Stomach (tissue), 9 donors: ENCODE results near the gene PLPPR3. TPM values are rescaled to one million over a fixed set of nuclear protein-coding genes. Genes with fewer than 3 reads are reported as not detected.
"Not testable (repeated sequence)": the region's sequence is repeated elsewhere in the genome, so short reads cannot be mapped to it uniquely, and the experiment has no call there.

Experiments used
- DNase-seq, 2 donors: peaks; one replicate each; pipeline versions ENCODE4 v3.0.0 to v3.0.0-alpha.2; 2013 to 2019
- H3K27ac ChIP-seq, 5 donors: fragments of 200-600 bp in 4 of 5; sonication (generic) in 4 of 5; one replicate each; pipeline ENCODE4 v1.5.1; 2013 to 2019; ENCODE audit warnings: mild to moderate bottlenecking in 1 of 5, moderate library complexity in 1 of 5
- H3K27me3 ChIP-seq, 3 donors: fragments of 200-600 bp; sonication (generic); one replicate each; pipeline ENCODE4 v1.5.1; 2017 to 2019; ENCODE audit warnings: mixed run types in 1 of 3
- H3K36me3 ChIP-seq, 4 donors: fragments of 200-600 bp; sonication (generic); 1 replicate in 3 of 4; 2 replicates in 1 of 4; pipeline ENCODE4 v1.5.1; 2016 to 2019
- H3K4me1 ChIP-seq, 4 donors: fragments of 200-600 bp; sonication (generic); one replicate each; pipeline ENCODE4 v1.5.1; 2016 to 2019
- H3K4me3 ChIP-seq, 4 donors: fragments of 200-600 bp; sonication (generic) in 3 of 4; one replicate each; pipeline ENCODE4 v1.5.1; 2016 to 2019; ENCODE audit warnings: mild to moderate bottlenecking in 1 of 4
- H3K9me3 ChIP-seq, 4 donors: fragments of 200-600 bp; sonication (generic); one replicate each; pipeline ENCODE4 v1.5.1; 2016 to 2019
- EP300 ChIP-seq: sonication (generic); formaldehyde crosslinking; IDR thresholded peaks from one replicate; pipeline ENCODE4 v1.6.1; 2017; ENCODE audit warnings: antibody characterized with exemption
- POLR2A ChIP-seq, 4 donors: fragments of 450-650 bp; IDR thresholded peaks; one replicate each; pipeline ENCODE4 v1.6.1; 2016; ENCODE audit warnings: antibody characterized with exemption in 4 of 4, control low read depth in 2 of 4, mild to moderate bottlenecking in 1 of 4, moderate library complexity in 1 of 4
- POLR2AphosphoS5 ChIP-seq, 3 donors: sonication (generic); formaldehyde crosslinking; IDR thresholded peaks; one replicate each; pipeline ENCODE4 v1.6.1; 2016; ENCODE audit warnings: antibody characterized with exemption in 3 of 3
- WGBS, 5 donors: extraction: QIAGEN DNeasy Blood & Tissue Kit in 3 of 5; methylation state at CpG; one replicate each; pipeline versions ENCODE4 v1.1.5 to v1.1.7; 2013 to 2018; 5-methylcytosine and 5-hydroxymethylcytosine counted together
- intact Hi-C: fragments of 100-400 bp; cut with DNase I; formaldehyde crosslinking; loops from one replicate; pipeline ENCODE4 v1.15.1; 2023; ENCODE audit warnings: low total_unique reads
- polyA plus RNA-seq, 3 donors: library from polyadenylated mRNA; stranded (reverse); fragments of 200-250 nt; gene quantifications; one replicate each; pipeline ENCODE4 v1.2.3, GENCODE V29; 2013
- total RNA-seq, 5 donors: library from RNA; depleted of rRNA; stranded (reverse); fragments of >200 nt; gene quantifications; one replicate each; pipeline versions ENCODE4 v1.1.0 to v1.2.3, GENCODE V29; 2014 to 2016
- TF ChIP-seq, protein P1 (sequence below), 7 experiments: fragments of 450-650 bp in 4 of 7; fragments of 200-600 bp in 3 of 7; sonication (generic) in 3 of 7; IDR thresholded peaks; one replicate each; pipeline ENCODE4 v1.5.1; 2016 to 2019; ENCODE audit warnings: antibody characterized with exemption in 7 of 7, control low read depth in 2 of 7, mild to moderate bottlenecking in 1 of 7
- donor health status: healthy with polysubstance abuse.
- donor health status: Bipolar disorder and iron deficiency.
- donor health status: healthy.

The PLPPR3 gene
- total and polyA plus RNA-seq, 8 donors: 0.46 to 0.55 TPM; not detected in 6

DNA sequence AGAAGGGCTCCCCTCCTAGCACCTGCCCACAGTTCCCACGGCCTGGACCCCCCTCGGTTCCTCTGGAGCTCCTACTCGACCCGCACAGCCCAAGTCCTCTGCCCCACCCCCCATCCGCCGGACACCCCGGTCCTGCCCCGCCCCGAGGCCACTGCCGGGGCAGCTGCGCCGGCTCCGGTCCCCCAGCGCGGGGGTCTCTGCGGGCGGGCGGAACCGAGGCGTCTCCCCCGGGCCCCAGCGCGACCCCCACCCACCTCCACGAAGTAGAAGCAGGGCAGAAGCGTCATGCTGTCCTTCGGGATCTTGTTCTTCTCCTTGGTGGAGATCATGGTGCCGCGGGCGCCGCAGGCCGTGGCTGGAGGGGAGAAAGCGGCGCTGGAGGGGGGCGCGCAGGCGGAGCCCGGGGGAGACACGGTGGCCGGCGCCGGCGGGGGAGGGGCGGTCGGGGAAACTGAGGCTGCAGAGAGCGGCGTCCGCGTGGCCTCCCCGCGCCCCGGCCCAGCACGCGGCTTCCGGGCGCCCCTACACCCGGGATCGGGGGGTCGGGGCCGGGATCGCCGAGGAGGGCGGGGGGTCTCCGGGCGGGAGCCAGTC lies 427 bp downstream of the PLPPR3 start:
- Histone ChIP-seq H3K9me3 (no peaks in the 10 kb centered on the region), H3K4me1 (peaks cover 14 to 25% (median 22%) of the 10 kb centered on the region in 4 donors), H3K4me3 (peak overlapping the region; percentile 25 to 48 (median 35)), H3K36me3 (no peaks in the 10 kb centered on the region), H3K27ac (no peak overlapping the region), H3K27me3 (peaks cover 13 to 49% (median 31%) of the 10 kb centered on the region in 3 donors)
- TF ChIP-seq EP300 (no peak), POLR2A (IDR thresholded peaks at IDR 0.05) (no peak), POLR2AphosphoS5 (IDR thresholded peaks at IDR 0.05) (no peak)
- TF ChIP-seq, protein P1, sequence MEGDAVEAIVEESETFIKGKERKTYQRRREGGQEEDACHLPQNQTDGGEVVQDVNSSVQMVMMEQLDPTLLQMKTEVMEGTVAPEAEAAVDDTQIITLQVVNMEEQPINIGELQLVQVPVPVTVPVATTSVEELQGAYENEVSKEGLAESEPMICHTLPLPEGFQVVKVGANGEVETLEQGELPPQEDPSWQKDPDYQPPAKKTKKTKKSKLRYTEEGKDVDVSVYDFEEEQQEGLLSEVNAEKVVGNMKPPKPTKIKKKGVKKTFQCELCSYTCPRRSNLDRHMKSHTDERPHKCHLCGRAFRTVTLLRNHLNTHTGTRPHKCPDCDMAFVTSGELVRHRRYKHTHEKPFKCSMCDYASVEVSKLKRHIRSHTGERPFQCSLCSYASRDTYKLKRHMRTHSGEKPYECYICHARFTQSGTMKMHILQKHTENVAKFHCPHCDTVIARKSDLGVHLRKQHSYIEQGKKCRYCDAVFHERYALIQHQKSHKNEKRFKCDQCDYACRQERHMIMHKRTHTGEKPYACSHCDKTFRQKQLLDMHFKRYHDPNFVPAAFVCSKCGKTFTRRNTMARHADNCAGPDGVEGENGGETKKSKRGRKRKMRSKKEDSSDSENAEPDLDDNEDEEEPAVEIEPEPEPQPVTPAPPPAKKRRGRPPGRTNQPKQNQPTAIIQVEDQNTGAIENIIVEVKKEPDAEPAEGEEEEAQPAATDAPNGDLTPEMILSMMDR (IDR thresholded peaks at IDR 0.05): no peak
- no peak for DNase-seq
- intact Hi-C loops: no loop called here
- WGBS, 5 donors: 0 to 8% (median 2%) methylated on average over 5 to 64 of the region's 64 CpGs

DNA sequence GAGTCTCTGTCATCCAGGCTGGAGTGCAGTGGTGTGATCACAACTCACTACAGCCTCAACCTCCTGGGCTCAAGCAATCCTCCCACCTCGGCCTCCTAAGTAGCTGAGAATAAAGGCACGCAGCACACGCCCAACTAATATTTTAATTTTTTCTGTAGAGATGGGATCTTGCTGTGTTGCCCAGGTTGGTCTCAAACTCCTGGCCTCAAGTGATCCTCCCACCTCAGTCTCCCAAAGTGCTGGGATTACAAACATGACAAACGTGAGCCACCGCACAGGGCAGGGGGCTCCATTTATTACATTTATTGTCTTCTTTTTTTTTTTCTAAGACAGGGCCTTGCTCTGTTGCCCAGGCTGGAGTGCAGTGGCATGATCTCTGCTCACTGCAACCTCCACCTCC lies 1.5 kb downstream of the PLPPR3 start:
- Histone ChIP-seq H3K4me1 (peaks cover 14 to 25% (median 22%) of the 10 kb centered on the region in 4 donors), H3K27me3 (peaks cover 13 to 38% (median 31%) of the 10 kb centered on the region in 3 donors)
- H3K27ac ChIP-seq, H3K4me3 ChIP-seq, H3K9me3 ChIP-seq, intact Hi-C loops, DNase-seq, H3K36me3 ChIP-seq: not testable (repeated sequence)
- WGBS, 5 donors: 86 to 98% (median 93%) methylated on average over 5 of the region's 5 CpGs

DNA sequence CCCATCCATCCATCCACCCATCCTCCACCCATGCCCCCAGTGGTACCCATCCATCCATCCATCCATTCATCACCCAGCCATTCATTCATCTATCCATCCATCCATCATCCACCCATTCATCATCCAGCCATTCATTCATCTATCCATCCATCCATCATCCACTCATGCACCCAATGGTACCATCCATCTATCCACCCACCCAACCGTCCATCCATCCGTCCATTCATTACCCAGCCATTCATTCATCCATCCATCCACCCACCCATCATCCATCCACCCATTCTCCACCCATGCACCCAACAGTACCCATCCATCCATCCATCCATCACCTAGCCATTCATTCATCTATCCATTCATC lies 5.3 kb downstream of the PLPPR3 start:
- H3K4me3 ChIP-seq: no peak overlapping the region

DNA sequence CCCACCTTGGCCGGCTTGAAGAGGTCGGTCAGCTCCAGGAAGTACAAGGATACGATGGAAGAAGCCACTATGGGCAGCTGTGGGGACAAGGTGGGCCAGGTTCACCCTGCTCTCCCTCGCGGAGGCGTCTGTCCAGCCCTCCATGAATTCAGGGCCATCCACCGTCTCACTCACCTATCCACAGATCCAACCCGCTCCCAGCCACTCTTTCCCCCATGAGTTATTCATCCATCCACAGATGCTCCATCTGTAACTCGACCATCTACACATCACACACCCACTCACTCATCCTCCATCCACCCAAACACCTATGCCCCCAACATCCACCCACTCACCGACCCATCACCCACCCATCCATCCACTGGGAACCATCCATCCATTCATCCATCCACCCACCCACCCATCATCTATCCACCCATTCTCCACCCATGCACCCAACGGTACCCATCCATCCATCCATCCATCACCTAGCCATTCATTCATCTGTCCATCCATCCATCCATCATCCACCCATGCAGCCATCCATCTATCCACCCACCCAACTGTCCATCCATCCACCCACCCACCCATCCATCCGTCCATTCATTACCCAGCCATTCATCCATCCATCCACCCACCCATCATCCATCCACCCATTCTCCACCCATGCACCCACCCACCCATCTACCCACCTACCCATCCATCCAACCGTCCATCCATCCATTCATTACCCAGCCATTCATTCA lies 5.8 kb downstream of the PLPPR3 start:
- intact Hi-C loops: no loop called here
- TF ChIP-seq EP300 (no peak), POLR2A (IDR thresholded peaks at IDR 0.05) (no peak), POLR2AphosphoS5 (IDR thresholded peaks at IDR 0.05) (no peak)
- TF ChIP-seq, protein P1 (IDR thresholded peaks at IDR 0.05): no peak
- Histone ChIP-seq H3K27ac (no peak overlapping the region), H3K36me3 (peaks cover 18 to 29% (median 26%) of the 10 kb centered on the region in 4 donors), H3K4me1 (no peaks in the 10 kb centered on the region), H3K4me3 (no peak overlapping the region), H3K27me3 (peaks cover 0 to 2% (median under 1%) of the 10 kb centered on the region in 3 donors), H3K9me3 (no peaks in the 10 kb centered on the region)
- no peak for DNase-seq
- 90 to 98% (median 96%) methylated on average over 13 of the region's 13 CpGs for WGBS, 5 donors

More for the DNA sequence above, 5.3 kb downstream of the PLPPR3 start:
- DNase-seq: no peak
- 85 to 100% (median 93%) methylated on average over 2 of the region's 2 CpGs for WGBS, 5 donors
- intact Hi-C loops: no loop called here
- no peak overlapping the region for H3K27ac ChIP-seq
- TF ChIP-seq POLR2A (IDR thresholded peaks at IDR 0.05) (no peak), POLR2AphosphoS5 (IDR thresholded peaks at IDR 0.05) (no peak), EP300 (no peak)
- TF ChIP-seq, protein P1 (IDR thresholded peaks at IDR 0.05): no peak
- H3K36me3 ChIP-seq: peaks cover 14 to 23% (median 21%) of the 10 kb centered on the region in 4 donors
- H3K27me3 ChIP-seq: peaks cover 0 to 7% (median 6%) of the 10 kb centered on the region in 3 donors
- peaks cover 4 to 5% (median 4%) of the 10 kb centered on the region in 4 donors for H3K4me1 ChIP-seq
- H3K9me3 ChIP-seq: no peaks in the 10 kb centered on the region
